Hindlimb muscle (tissue), 1 donor: ENCODE results near the gene SIX3. TPM values are rescaled to one million over a fixed set of nuclear protein-coding genes. Genes with fewer than 3 reads are reported as not detected.

ENCODE experiments used
- DNase-seq: peaks from one replicate; pipeline ENCODE4 v3.0.0-alpha.2; 2013
- polyA plus RNA-seq: library from polyadenylated mRNA; unstranded; fragments of 120-200 nt; gene quantifications from one replicate; pipeline ENCODE4 v1.2.1, GENCODE V29; 2013; ENCODE audit not compliant: insufficient read length

SIX3 gene
- polyA plus RNA-seq, 1 donor = not detected

DNA sequence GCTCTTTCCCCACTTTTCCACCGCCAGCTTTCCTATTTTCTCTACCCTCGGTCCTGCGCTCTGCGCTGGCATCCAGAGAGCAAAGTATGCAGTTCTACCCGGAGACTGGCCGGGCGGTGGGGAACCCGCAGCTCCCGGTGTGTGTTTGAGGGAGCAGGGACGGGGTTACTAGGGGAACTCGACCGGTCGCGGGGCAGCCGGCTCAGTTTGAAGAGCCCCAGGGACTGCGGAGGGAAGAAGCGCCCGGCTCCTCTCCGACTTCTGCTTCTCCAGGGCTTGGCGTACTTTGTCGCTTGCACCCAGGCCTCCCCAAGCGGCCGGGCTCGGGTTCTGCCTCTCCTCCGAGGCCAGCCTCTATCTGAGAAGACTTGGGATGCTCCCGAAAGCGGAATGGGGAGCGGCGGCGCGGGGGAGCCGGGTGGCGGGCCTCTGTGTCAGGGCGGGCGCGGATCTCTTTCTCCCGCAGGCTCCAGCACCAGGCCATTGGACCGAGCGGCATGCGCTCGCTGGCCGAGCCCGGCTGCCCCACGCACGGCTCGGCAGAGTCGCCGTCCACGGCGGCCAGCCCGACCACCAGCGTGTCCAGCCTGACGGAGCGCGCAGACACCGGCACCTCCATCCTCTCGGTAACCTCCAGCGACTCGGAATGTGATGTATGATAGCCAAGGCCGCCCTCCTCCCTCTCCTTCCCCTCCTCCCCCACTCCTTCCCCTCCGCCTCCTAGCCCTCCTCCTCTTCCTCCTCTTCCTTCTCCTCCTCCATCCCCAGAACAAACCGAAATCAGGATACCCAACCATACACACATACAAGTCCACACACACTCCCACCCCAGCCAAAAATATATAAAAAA lies 2.8 kb downstream of the SIX3 start:
- DNase-seq = no peak

DNA sequence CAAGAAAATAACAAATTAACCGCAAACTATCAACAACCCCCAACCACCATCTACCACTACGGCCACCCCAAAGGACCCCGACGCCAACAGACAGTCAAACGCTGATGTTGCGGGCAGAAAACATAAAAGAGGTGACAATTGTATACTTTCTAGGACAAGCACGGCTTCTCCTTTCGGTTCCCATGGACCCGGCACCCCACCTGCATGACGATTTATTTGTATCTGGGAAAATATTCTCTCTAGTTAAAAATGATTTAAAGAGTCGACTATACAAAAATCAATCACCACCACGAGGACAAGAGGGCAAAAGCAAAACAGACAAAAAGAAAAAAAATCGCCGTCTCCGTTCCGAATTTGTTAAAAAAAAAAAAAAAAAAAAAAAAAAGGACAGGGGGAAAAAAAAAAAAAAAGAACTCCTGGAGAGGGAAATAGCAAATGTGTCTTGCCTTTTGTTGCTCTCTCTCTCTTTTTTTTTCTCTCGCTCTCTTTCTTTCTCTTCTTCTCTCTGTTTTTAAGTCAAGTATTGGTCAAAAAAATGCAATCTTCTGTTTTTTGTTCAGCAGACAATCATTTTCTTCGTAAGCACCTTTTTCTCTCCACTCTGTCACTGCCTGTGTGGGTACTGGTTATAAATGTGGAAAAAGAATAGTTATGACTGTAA lies 3.6 kb downstream of the SIX3 start:
- DNase-seq = no peak

DNA sequence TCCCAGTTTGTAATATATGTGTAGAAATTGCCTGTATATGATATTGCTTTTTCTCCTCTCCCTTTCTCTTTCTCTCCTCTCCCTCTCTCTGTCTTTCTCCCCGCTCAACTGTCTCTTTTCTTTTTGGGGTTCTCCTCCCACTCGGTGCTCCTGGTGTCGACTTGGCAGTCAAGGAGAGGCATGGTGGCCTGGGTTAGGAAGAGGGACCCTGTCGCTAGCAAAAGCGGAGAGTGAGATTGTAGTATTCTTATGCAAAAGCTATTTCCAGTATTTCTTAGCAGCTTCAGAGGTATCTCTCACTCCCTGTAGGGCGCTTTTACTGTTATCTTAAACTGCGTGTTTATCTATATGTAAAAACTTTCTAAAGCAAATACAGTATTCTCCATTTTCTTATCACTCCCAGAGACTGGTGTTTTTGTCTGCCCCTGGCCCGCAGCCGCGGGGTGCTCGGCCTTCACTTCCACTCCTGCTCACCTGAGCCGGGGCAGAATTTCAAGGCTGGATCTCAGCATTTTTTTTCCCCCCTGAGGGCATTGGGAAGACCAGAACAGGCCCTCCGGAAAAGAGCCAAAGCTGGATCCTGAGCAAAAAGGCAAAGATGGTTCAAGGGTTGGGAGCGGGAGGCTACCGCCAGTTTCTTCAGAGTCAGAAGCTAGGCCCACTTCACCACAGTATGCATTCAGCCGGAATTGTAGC lies 4.3 kb downstream of the SIX3 start:
- no peak for DNase-seq

DNA sequence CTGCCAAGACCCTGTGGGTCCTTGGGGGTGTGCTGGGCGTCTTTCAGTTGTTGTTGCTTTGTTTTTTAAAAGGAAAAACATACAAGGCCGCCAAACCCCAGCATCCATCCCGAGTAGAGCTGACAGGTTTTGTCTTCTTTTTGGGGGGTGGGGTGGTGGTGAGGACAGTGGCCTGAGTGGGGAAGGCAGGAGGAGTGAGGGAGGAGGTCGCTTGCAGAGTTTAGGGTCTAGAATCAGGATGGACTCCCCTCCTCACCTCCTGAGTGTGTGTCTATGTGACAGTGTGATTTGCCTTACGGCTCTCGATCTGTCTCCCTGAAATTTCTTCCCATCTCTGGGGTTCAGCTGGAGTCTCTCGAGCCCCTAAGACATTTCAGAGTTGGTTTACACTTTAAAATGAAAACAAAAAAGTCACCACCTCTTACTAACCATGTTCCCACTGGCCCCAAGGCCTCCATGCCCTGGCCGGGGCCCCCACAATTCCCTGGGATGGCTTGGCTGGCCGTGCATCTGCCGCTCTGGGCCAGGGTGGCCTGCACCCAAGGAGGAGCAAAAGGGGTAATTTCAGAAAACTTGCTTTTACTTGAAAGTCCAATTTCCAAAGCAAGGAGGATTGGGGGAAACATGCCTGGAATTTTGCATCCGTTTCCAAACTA lies 5.0 kb downstream of the SIX3 start:
- no peak for DNase-seq

DNA sequence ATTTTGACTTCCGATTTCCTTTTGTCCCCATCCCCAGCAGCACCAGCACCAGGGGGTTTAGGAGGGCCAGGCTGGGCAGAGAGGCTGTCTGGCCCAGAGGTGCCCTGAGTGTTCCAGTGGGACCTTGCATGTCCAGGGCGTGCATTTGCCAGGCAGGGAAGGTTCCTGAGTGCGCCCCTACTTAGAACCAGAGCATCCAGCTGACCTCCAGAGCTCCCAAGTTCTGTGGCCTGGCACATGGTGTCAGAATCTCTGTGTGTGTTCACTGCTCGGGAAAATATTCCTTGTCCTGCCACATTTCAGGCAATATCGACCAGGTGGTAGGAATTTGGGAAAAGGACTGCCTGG lies 5.5 kb downstream of the SIX3 start:
- no peak for DNase-seq

DNA sequence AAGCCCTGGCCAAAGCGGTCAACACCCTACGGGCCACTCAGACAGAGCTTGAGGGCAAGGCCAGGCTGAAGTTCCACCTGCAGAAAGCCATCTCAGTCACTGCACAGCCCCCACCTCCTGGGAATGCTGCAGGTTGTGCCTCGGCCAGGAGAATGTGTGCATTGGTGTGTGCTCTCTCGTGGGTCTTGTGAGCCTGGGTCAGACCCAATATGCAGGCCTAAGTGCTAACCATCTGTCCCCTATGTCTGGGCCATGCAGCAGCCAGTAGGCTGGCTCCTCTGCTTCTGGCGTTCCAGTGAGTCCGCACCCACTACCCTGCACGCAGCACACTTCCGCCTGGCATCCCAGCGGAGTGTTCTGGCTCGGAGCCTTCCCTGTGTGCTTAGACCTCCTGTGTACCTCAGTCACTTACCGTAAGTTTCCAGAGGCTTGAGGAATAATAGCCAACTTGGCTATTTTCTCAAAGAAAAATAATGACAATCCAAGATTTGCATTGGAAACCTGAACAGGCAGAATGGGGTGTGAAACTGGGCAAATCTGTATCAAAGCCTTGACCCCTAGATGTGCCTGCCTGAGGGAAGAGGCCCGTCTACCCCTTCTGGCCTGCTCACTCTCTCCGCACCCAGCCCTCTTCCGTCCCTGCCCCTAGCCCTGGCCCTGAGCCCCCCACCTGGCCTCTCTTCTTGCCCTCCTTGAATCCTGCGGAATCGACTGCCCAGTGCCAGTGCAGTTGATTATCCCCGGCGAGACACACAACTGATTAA lies 7.2 kb downstream of the SIX3 start:
- DNase-seq = no peak

DNA sequence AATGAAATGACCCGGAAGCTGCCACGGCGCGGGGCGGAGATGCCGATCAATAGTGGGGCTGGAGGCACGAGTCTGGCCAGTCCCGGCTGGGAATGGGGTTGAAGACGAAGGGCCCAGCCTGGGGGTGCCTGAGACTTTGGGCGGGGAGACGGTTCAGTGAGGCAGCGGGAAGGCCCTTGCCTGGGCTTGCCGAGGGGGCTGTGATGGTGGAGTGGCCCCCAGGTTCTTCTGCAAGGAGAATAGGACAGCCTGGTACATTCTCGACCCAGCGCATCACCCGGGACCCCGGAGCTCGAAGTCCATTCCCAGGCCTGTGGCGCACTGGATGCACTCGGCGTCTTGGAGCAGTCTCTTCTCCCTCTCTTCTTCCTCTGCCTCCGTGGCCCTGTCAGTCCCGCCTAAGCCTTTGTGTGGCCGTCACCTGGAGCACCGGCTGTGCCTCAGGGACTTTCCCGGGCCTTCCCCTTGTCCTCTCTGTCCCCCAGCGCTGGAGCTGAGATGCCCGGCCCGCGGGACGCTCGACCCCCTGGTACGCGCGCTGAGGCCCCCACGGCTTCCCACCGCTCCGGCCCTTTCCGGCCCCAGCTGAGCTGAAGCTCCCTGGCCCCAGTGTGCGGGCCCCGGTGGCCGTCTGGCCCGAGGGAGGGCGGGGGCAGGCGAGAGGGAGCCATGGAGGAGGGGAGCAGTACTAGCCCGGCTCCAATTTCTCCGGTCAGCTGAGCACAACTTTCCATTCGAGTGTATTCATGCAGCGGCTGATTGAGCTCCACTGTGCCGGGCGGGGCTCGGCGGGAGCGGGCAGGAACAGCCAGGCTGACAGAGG lies 8.0 kb downstream of the SIX3 start:
- DNase-seq = peak; percentile 64

DNA sequence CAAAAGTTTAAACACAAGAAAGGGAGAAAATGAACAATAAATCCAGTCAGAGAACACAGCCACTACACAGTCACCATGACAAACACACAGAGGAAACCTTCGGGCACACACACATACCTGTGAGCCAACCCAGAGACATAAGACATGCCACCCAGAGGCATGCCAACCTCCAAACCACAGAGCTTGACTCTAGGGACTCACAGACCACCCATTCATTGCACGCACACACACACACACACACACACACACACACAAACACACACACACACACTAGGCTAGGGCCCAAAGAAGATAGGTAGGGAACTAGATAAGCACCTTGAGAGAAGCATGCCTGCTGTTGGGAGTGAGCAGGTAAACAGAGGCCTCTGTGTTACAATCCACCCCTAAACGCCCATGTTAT lies 9.1 kb downstream of the SIX3 start:
- DNase-seq = no peak

DNA sequence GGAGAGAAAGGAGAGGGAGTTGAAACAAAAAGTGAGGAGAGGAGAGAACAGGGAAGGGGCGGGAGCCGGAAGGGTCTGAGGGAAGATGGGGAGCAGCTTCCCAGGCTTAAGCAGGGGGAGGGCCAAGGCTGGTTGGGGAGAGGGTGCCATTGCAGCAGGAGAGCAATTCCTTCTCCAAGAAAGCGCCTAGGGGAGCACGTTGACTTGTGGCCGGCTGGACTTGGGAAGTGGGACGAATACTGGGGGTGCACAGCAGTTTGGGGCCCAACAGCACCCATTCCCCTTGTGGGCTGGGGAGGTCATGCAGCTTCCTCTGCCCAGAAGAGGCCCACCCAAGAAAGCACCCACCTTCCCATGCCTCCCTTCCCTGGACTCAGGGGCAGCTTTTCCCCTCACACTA lies 9.6 kb downstream of the SIX3 start:
- no peak for DNase-seq

DNA sequence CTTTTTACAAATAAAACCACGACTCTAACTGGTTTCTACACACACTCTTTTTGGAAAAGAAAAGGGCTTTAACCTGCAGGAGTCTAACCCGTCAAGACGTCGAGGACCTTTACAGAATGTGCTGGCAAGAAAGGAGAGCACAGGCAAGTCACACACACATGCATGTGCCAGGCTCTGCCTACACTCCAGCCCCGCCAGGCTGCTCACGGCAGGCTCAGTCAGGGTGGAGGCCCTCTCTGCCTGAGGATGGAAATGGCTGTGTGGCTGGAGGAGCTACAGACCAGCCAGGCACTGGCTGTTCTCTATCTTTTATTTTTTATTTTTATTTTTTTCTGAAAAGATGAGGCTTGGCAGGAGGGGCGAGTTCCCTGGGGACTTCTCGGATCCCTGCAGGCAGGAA lies 10.2 kb downstream of the SIX3 start:
- no peak for DNase-seq

DNA sequence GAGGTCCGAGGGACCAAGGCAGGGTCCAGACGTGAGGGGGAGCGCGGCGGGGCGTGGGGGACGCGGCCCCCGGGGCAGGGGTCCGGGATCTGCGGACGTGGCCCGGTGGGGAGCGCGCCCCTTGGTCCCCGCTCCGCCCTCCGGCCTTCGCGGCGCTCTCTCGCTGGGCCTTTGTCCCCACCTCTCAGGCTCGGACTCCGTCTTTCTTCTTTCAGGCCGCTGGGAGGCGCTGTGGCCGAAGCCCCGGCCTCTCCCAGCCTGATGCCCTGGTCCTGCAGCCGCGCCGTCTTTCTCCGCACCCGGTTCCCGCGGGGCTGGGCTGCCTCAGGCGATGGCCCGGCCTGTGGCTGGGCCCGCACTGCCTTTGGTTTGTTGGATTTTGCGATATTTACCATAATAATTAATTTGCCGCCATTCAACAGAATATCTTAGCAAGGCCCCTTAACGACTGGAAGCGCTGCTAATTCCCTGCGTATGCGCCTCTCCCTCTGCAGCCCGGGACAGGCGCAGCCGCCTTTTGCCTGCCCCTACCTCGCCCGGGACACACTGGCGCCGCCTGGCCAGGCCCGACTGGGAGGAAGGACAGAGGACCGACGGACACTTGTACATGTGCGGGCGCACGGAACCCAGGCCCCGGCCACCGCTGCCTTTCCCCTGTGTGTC lies 10.8 kb downstream of the SIX3 start:
- peak; percentile 43 for DNase-seq

DNA sequence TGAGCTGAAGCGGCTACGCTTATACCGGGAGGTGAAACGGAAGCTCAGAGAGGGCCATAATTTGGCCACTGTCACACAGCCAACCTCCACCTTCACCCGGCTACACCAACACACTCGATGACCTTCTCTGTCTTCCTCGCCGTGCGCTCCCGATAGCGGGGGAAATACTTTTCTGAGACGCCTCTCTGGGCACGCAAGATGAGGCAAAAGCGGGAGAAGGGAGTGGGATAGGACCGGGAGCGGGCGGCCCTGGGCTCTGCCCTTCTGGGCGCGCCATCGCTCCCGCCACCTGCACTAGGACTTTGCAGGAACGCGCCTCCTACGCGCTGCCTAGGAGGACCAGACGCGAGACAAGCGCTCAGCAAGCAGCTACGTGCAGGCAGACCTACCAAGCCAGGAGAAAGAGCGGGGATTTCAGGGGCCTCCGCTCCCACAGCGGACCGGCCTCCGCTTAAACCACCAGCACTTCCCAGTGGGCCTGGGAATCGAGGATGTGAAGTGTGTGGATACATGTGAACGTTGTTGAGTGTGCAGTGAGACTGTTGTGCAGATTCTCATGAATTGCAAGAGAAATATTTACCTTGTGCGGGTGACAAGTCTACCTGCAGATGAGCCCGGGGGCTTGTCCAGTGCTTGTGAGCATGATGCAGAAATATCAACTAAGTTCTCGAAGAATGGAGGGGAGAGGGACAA lies 11.4 kb downstream of the SIX3 start:
- DNase-seq = no peak

DNA sequence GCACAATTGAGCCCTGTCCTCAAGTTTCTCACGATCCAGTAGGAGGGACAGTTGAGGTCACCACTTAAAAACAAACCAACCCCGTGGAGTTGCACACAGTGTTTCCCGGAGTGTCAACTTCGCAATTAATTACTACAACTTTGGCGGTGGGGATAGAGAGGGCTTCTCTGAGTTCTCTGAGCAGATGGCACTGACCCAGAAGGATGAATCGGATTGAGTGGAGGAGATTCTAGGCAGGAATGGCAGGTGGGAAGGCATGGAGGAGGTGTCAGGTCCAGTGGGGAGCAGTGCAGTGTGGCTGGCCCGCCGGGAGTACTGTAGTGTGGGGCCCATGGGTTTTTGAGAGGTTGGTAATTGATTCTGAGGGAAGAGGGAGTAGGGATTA lies 12.0 kb downstream of the SIX3 start:
- DNase-seq = no peak

DNA sequence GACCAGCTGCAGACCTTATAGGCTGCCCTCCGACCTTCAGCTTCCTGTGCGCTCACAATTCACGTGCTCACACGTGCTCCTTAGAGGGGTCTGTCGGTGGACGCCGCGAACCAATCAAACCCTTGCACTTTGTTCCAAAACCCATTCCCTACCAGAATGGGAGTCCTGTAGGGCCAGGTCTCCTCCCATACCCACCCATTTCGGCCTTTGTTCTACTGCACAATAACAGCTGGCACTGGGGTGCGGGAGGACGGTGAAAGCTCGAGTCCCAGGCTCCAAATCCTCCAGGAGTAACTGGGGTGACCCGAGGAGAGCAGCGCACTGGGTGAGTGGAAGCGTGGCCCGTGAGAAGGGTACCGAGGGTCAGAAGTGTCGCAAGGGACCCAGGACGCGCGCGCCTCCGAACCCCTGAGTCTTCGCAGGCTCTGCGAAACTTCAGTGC lies 13.0 kb downstream of the SIX3 start:
- no peak for DNase-seq

DNA sequence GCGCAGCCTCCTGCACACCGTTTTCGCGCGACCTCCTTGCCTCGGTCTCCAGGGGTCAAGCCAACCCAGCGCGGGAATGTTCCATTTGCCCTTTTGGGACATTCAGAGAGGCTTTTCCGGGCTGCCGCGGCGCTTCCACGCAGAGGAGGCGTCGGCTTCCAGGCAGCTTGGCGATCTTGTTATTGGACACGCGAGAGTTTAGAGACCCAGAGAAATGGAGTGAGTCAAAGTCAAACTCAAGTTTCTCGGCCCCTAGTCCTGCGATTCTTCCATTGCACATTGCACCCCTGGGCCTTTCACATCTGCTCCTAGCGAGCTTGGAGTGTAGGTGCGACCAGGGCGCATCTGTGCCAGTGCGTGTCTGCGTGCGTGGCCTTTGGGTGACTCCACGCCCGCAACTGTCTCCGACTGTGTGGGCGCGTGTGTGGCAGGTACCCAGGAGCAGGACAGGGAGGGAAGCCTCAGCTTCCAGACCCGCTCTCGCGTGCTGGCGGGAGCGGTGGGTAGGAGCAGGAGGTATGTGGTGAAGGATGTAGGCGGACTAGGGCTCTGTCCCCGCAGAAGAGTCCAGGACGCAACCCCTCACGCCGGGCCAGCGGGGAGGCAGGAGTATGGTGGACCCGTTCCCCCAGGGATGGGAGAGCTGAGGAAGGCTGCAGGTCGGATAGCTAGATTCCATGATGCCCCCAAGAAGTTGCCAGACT lies 13.5 kb downstream of the SIX3 start:
- no peak for DNase-seq

DNA sequence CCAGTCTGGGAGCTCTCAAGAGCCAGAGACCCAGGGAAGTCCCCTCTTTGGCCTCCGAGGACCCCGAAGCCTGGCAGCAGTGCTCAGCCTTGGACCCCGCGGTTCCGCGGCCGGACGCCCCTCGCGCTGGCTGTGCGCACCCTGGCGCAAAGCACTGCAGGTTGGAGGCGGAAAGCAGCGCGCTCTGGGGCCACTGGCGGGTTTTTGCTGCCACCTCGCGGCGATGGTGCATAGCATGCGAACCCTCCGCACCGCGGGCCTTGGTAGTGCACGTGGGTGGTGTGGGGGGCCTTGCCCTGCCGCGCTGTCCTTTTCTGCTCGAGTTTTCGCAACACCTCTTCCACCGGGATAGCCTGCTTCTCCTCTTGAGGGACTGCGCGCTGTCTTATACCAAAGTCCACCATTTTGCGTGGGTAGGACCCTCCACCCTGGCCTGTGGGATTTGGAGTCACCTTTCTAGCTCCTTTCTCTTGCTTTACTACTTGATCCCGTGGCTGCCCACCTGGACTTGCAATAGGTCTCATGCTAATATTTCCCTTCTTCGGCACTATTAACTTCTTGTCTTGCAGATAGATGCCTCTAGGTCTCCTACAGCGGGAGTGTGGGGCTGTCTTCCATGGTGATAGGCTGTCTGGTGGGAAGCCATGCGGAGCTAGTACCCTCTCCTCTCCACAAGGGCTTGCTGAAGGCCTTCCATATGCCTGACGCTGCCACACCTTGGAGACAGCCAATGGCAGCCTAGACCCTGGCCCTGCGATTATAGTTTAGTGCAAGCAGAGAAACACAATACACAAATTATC lies 14.3 kb downstream of the SIX3 start:
- peak; percentile 71 for DNase-seq

DNA sequence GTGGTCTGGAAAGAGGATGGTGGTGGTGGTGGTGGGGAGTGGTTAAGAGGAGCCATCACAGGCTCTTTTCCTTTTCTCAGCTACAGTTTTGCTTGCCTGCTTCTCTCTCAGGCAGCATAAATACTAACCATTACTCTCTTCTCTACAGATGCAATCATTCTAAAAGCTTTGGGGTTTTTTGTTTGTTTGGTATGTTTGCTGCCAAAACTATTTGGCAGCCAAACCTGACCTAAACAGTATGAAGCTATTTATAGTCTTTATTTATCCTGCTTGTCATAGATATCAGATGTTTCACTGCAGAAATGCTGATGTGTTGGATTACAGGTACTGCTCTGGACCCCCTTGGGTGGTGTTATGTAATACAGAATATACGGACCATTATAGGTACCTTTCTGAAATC lies 15.3 kb downstream of the SIX3 start:
- DNase-seq = peak; percentile 58

DNA sequence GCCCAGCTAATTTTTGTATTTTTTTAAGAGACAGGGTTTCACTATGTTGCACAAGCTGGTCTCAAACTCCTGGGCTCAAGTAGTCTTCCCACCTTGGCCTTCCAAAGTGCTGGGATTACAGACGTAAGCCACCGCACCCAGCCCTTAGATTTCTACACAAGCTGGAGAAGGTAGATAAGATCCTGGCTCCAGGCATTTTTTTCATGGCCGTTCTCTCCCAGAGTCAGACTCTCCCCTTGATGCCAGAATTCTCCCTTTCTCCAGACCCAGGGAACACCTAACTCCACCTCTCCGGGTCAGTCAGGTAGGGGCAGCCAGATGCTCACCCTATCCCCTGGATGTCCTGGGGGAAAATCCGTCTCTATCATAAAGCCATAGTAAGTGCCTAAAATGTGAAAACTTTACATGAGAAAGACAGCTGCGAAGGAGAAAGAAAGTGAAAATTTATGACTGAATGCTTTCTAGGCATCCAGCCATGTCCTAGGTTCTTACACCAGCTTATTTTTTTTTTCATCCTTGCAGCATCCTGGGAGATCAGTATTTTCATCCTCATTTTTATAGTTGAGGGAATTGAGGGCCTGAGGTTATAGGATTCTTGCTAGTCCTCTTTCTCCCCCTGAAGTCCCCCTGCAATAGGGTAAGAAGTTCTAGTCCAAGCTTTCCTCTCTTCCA lies 16.3 kb downstream of the SIX3 start:
- no peak for DNase-seq
